GM19324 (cell line): Measurements from ENCODE around the gene PTGER1.

ENCODE experiments used
- ATAC-seq: cut with Tn5 transposase; IDR thresholded peaks from one replicate; pipeline ENCODE4 v1.9.1; 2021; ENCODE audit warnings: mild to moderate bottlenecking, moderate library complexity; ENCODE audit not compliant: unreplicated experiment, low FRiP score

The PTGER1 gene

GRCh38 chr19:14442891-14443631 is 32.1 kb downstream of the PTGER1 start:
- no peak for ATAC-seq

GRCh38 chr19:14441041-14441938 is 33.9 kb downstream of the PTGER1 start:
- no peak for ATAC-seq

GRCh38 chr19:14440049-14440448 is 35.1 kb downstream of the PTGER1 start:
- no peak for ATAC-seq

- no peak for ATAC-seq
These were observed 36.1 kb downstream of the PTGER1 start for GRCh38 chr19:14439014-14439413.

- no peak for ATAC-seq
These were observed 37.5 kb downstream of the PTGER1 start for GRCh38 chr19:14437578-14438140.

GRCh38 chr19:14435320-14436050 is 39.7 kb downstream of the PTGER1 start:
- ATAC-seq = no peak

- ATAC-seq = no peak
These were observed 40.4 kb downstream of the PTGER1 start for GRCh38 chr19:14434543-14435319.

GRCh38 chr19:14433554-14434501 is 41.3 kb downstream of the PTGER1 start:
- ATAC-seq = no peak

GRCh38 chr19:14432791-14433553 is 42.2 kb downstream of the PTGER1 start, which contains the start of gene PKN1:
Gene PKN1 (plus strand): TSS chr19:14433306. CDS start chr19:14433522, 216 bp downstream.
- no peak for ATAC-seq

- ATAC-seq = no peak
These were observed 44.4 kb downstream of the PTGER1 start for GRCh38 chr19:14430712-14431111.

- no peak for ATAC-seq
These were observed 46.2 kb downstream of the PTGER1 start for GRCh38 chr19:14428882-14429416.

GRCh38 chr19:14427461-14427860 is 47.7 kb downstream of the PTGER1 start:
- no peak for ATAC-seq

GRCh38 chr19:14425696-14426138 is 49.4 kb downstream of the PTGER1 start:
- no peak for ATAC-seq
